GM19372 (cell line): Measurements from ENCODE around the gene ALG12.

Experiments used
- ATAC-seq: cut with Tn5 transposase; IDR thresholded peaks from one replicate; pipeline ENCODE4 v1.9.1; 2021; ENCODE audit warnings: mild to moderate bottlenecking, low read depth, moderate library complexity; ENCODE audit not compliant: unreplicated experiment

The ALG12 gene

GRCh38 chr22:49958366-49958921, 40.2 kb upstream of the ALG12 start:
- no peak for ATAC-seq

GRCh38 chr22:49957826-49958365, 39.7 kb upstream of the ALG12 start:
- no peak for ATAC-seq

- no peak for ATAC-seq
Observed at GRCh38 chr22:49956914-49957825, 38.9 kb upstream of the ALG12 start.

- ATAC-seq, result no peak
Observed at GRCh38 chr22:49956418-49956770, 38.2 kb upstream of the ALG12 start.

GRCh38 chr22:49955581-49956417, 37.6 kb upstream of the ALG12 start:
- no peak for ATAC-seq

- no peak for ATAC-seq
Observed at GRCh38 chr22:49954991-49955580, 36.8 kb upstream of the ALG12 start.

DNA sequence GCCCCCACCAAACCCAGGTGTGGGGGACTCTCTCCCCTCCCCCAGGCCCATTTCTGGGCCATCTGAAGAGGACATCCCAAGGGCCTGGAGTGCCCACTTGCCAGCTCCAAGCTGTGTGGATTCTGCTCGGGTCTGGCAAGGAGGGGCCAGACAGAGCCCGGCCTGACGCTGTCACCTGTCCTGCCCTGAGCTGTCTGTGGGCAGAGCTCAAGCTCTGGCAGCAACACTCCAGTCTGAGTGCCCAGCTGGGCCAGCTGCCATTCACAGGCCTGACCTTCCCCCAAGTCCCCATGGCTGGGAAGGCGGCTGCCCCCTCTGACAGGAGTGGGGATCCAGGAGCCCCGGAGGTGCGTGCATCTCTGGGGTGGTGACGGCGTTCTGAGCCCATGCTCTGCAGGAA, 36.1 kb upstream of the ALG12 start:
- ATAC-seq, result no peak

- ATAC-seq, result no peak
Observed at GRCh38 chr22:49953680-49954344, 35.6 kb upstream of the ALG12 start.

GRCh38 chr22:49953027-49953679, 34.9 kb upstream of the ALG12 start:
- ATAC-seq, result no peak

GRCh38 chr22:49951986-49952896, 34.0 kb upstream of the ALG12 start:
- ATAC-seq, result no peak

GRCh38 chr22:49951678-49951985, 33.4 kb upstream of the ALG12 start:
- ATAC-seq, result no peak

DNA sequence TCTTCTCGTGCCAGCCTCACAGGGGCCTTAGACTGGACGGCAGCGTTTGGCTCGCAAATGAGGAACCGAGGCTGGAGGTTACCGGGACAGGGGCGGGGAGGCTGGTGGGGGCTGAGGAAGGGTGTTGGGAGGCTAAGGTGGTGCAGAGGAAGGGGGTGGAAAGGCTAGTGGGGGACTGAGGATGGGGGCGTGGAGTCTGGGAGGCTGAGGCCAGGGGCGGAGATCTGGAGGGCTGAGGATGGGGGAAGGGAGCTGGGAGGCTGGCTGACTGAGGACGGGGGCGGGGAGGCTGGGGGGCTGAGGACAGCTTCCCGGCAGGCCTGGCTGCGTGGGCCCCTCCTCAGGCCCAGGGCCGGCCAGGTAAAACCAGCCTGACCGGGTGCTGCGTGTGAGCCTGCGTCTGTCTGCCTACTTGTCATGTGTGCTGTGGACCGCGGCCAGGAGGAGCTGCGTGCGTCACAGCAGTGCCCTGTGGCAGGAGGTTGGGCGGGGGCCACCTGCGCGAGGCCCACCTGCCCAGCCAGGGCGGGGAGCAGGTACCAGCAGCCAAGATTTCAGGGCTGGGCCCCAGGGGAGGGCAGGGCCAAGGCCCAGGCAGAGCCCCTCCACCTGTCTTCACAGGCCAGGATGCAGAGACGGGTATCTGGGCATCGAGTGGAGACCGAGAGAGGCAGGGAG, 32.9 kb upstream of the ALG12 start:
- ATAC-seq, result no peak

DNA sequence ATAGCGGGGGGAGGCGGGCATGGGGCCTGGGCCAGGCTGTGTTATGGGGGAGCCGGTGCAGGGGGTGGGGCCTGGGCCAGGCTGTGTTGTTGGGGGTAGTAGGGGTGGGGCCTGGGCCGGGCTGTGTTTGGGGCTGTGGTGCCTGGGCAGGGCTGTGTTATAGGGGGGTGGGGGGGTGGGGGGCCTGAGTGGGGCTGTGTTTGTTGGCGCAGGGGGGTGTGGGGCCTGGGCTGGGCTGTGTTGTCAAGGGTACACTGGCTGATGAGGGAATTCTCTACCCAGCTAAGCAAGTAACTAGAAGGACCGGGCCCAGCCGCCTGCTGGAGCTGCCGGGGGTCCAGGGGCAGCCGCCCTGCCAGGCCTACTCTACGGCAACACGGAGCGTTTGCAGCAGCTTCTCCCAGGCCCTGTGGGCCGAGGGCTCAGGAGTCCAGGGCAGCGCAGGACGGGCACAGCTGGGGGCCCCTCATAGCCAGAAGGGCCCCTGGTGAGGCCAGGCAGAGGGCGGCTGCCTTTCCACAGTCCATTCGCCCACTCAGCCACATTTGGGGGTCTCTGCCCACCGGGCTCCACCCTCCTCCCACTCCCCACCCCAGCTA, 32.3 kb upstream of the ALG12 start:
- ATAC-seq, result no peak

GRCh38 chr22:49949914-49950292, 31.7 kb upstream of the ALG12 start:
- ATAC-seq, result no peak

DNA sequence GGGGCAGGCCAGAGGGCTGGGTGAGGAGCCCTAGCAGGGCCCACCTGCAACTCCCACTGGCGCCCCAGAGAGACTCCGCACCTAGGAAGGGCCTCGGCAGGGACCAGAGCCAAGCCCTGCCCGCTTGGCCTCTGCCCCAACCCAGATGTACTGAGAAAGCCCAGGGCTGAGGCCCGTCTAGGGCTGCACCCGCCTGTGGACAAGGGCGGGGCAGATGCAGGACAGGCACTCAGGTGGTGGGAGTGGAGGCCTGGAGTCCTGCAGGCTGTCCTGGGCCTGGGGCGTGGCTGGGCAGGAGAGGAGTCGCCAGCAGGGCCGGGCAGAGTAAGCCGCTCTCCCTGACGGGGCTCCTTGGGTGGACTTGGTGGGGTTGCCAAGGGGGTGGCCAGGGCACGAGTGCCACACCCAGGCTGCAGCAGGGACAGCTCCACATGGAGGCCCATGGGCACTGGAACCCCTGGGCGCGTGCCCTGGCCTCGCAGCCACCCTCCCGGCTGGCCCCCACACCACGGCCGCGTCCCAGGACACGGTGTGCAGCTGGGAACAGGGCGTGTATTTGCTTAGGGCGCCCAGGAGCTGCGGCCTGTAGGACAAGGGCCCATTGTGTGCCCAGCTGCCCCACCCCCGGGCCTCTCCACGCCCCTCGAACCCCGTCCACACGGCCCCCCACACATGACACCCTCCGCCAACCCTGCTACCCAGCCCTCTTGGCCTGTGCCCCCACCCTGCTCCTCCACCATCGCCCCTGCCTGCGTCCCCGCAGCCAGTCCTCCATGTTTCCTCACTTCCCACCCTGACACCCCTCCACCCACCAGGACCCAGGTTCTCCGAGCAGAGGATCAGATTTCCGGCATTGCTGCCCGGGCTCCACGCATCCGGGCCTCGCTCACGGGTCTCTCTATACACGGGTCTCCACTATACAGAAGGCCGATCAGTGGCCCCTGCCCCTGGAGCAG, 31.0 kb upstream of the ALG12 start:
- no peak for ATAC-seq

DNA sequence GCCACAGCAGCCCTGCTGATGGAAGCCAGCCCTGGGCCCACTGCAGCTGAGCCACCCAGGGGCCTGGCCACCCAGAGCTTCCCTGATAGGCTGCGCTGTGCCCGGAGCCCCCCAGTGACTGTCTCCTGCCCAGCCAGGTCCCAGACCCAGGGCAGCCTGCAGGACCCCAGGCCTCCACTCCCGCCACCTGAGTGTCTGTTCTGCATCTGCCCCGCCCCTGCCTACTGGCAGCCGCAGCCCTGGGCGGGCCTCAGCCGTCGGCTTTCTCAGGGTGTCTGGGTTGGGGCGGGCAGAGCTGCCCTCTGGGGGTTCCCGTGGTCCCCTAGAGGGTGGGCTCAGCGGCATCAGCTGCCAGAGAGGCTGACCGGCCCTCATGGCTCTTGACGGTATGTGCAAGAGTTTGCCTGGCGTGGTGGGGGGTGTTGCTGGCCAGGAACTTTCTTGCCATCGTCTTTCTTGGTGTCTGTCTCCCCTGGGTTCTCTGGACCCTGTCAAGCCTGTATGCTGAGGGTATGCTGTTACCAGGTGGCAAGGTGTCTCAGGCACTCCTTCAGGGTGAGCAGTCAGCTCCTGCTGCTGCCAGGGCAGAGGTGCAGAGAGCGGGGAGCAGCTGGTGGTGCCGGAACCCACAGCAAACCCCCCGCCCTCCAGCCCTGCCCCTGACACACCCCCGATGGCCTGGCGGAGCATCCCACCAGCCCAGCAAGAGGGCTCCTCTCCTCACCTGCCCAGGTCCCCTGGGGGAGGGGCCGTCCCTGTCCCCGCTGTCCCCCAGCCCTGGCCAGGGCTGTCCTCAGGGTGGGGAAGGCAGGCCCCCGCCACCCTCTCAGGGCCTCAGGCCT, 30.1 kb upstream of the ALG12 start:
- ATAC-seq, result no peak
